Mesothelial cell of epicardium (in vitro differentiated cells): ENCODE results near the gene DYRK1A. TPM values are rescaled to one million over a fixed set of nuclear protein-coding genes. Genes with fewer than 3 reads are reported as not detected.

Source experiments
- DNase-seq, 2 experiments: peaks; one replicate each; pipeline ENCODE4 v3.0.0; 2021; ENCODE audit warnings: low spot score in 2 of 2; ENCODE audit not compliant: unreplicated experiment in 2 of 2
- H3K27ac Mint-ChIP-seq: 2 replicates; pipeline ENCODE4 v1.8.0; 2021; ENCODE audit warnings: mixed read lengths
- H3K27me3 Mint-ChIP-seq: 2 replicates; pipeline ENCODE4 v1.8.0; 2021; ENCODE audit warnings: low read depth, mixed read lengths
- H3K36me3 Mint-ChIP-seq: 2 replicates; pipeline ENCODE4 v1.8.0; 2021; ENCODE audit warnings: mixed read lengths
- H3K4me1 Mint-ChIP-seq: 2 replicates; pipeline ENCODE4 v1.8.0; 2021; ENCODE audit warnings: mixed read lengths
- H3K4me3 Mint-ChIP-seq: 2 replicates; pipeline ENCODE4 v1.8.0; 2021; ENCODE audit warnings: mild to moderate bottlenecking, moderate library complexity, mixed read lengths
- H3K9me3 Mint-ChIP-seq: 2 replicates; pipeline ENCODE4 v1.8.0; 2021; ENCODE audit warnings: mixed read lengths
- total RNA-seq: library from RNA; stranded (reverse); gene quantifications from 3 replicates; pipeline ENCODE4 v1.2.1, GENCODE V29; 2021
- TF ChIP-seq, protein P1 (sequence below): fragments of 200-600 bp; sonication (generic); IDR thresholded peaks from one replicate; pipeline ENCODE4 v1.5.0; 2021; ENCODE audit warnings: antibody characterized with exemption; ENCODE audit not compliant: unreplicated experiment

The DYRK1A gene
- total RNA-seq, 1 donor from 2014 or later, result 79.7 TPM

- Mint-ChIP-seq H3K9me3 (peaks cover 14% of the 10 kb centered on the region), H3K4me3 (no peak overlapping the region), H3K27me3 (no peaks in the 10 kb centered on the region), H3K36me3 (peaks cover 36% of the 10 kb centered on the region), H3K27ac (no peak overlapping the region), H3K4me1 (peaks cover 16% of the 10 kb centered on the region)
- TF ChIP-seq, protein P1, sequence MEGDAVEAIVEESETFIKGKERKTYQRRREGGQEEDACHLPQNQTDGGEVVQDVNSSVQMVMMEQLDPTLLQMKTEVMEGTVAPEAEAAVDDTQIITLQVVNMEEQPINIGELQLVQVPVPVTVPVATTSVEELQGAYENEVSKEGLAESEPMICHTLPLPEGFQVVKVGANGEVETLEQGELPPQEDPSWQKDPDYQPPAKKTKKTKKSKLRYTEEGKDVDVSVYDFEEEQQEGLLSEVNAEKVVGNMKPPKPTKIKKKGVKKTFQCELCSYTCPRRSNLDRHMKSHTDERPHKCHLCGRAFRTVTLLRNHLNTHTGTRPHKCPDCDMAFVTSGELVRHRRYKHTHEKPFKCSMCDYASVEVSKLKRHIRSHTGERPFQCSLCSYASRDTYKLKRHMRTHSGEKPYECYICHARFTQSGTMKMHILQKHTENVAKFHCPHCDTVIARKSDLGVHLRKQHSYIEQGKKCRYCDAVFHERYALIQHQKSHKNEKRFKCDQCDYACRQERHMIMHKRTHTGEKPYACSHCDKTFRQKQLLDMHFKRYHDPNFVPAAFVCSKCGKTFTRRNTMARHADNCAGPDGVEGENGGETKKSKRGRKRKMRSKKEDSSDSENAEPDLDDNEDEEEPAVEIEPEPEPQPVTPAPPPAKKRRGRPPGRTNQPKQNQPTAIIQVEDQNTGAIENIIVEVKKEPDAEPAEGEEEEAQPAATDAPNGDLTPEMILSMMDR, result no peak
- DNase-seq, result no peak
Measured at GRCh38 chr21:37429356-37429755, 62.8 kb downstream of the DYRK1A start.

- Mint-ChIP-seq H3K4me3 (no peak overlapping the region), H3K36me3 (peaks cover 36% of the 10 kb centered on the region), H3K27ac (no peak overlapping the region), H3K27me3 (no peaks in the 10 kb centered on the region), H3K9me3 (peaks cover 14% of the 10 kb centered on the region), H3K4me1 (peaks cover 16% of the 10 kb centered on the region)
- TF ChIP-seq, protein P1, result no peak
- no peak for DNase-seq
Measured at GRCh38 chr21:37430184-37430821, 63.7 kb downstream of the DYRK1A start.

DNA sequence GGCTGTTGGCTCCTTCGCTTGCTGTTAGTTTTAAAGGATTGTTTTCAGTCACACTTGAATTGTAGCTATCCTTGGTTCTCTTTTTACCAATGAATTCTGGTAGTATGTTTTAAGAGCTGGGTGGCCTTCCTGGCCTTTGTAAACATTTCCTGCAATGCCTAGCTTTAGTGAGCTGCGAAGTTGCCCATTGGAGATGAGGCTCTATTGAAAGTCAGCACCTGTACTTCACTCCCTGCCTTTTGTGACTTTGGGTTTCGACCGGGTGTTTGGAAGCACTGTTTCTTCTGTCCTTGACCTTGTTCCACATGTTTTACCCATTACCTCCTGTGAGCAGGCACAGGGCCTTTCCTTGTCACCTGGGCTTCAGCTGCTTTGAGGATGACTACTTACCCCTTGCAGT, 64.7 kb downstream of the DYRK1A start:
- peaks cover 28% of the 10 kb centered on the region for H3K36me3 Mint-ChIP-seq
- peaks cover 16% of the 10 kb centered on the region for H3K4me1 Mint-ChIP-seq
- H3K9me3 Mint-ChIP-seq, result peaks cover 6% of the 10 kb centered on the region
- TF ChIP-seq, protein P1, result no peak
- no peaks in the 10 kb centered on the region for H3K27me3 Mint-ChIP-seq
- no peak overlapping the region for H3K4me3 Mint-ChIP-seq
- H3K27ac Mint-ChIP-seq, result no peak overlapping the region
- no peak for DNase-seq

DNA sequence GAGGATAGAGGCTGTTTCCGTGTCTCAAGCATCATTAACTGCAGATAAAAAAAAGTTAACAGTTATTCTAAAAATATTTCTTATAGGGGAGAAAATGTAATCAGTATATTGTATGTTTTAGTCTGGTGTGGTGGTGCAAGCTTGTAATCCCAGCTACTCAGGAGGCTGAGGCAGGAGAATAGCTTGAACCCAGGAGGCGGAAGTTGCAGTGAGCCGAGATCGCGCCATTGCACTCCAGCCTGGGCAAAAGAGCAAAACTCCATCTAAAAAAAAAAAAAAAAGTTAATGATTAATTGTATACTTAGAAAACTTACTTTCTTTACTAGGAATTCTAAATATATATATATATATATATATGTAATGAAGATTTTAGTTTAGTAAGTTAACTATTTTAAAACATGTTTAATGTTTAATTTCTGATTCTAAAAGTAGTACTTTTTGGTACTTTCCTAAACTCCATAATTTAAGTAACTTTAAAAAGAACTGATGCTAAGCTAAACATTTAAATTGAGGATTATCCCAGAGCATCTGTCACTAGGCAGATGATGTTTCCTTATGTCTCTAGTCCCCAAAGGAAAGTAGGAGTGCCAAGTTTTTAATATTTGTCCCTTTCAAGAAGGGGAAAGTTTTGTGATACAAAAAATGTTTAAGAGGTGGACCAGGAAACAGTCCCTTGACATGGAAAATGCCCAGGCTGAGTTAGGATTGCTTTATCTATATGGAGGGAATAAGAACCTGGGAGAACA, 66.3 kb downstream of the DYRK1A start:
- Mint-ChIP-seq H3K4me3 (no peak overlapping the region), H3K27ac (peak overlapping the region; percentile 68), H3K36me3 (peaks cover 16% of the 10 kb centered on the region), H3K27me3 (no peaks in the 10 kb centered on the region), H3K9me3 (no peaks in the 10 kb centered on the region), H3K4me1 (peaks cover 16% of the 10 kb centered on the region)
- TF ChIP-seq, protein P1, result no peak
- no peak for DNase-seq

DNA sequence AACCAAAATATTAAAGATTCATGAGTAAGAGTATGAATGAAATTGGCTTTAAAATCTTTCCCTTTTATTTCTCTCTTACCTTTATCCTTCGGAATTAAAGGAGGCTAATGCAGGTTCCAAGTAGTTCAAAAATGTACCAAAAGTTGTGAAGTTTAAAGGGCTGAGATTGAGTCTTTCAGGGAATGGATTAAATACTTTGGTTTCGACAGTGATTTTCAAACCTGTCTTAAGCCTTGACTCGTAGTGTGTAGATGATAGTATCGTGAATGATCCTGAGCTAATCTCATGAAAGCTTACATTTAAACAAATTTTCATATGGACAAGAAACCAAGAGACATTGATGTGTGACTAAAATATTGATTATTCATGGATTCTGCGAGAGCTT, 66.9 kb downstream of the DYRK1A start:
- peak overlapping the region; percentile 68 for H3K27ac Mint-ChIP-seq
- H3K4me3 Mint-ChIP-seq, result no peak overlapping the region
- TF ChIP-seq, protein P1, result no peak
- H3K4me1 Mint-ChIP-seq, result peaks cover 13% of the 10 kb centered on the region
- no peaks in the 10 kb centered on the region for H3K9me3 Mint-ChIP-seq
- no peaks in the 10 kb centered on the region for H3K27me3 Mint-ChIP-seq
- no peak for DNase-seq
- peaks cover 10% of the 10 kb centered on the region for H3K36me3 Mint-ChIP-seq
